DND-41 (cell line): Measurements from ENCODE around the gene PSRC1.

Source experiments
- ATAC-seq: fragments of 200-7000 bp; cut with Tn5 transposase; 3 replicates; pipeline ENCODE4 v1.9.1; 2021; ENCODE audit warnings: low read depth; ENCODE audit not compliant: insufficient read depth
- DNase-seq: peaks from one replicate; pipeline ENCODE4 v3.0.0-alpha.2; 2020
- H2AFZ ChIP-seq: 2 replicates; pipeline ENCODE4 v1.6.0; 2012; ENCODE audit warnings: low read depth, low read length
- H3K27ac ChIP-seq: 2 replicates; pipeline ENCODE4 v1.5.1; 2012; ENCODE audit warnings: low read length, inconsistent platforms
- H3K27me3 ChIP-seq: fragments of 200-600 bp; sonication (generic); 2 replicates; pipeline ENCODE4 v1.6.0; 2012; ENCODE audit warnings: low read length, mild to moderate bottlenecking, inconsistent platforms; ENCODE audit not compliant: insufficient read depth, poor library complexity
- H3K36me3 ChIP-seq: 2 replicates; pipeline ENCODE4 v1.5.1; 2012; ENCODE audit warnings: low read length, inconsistent platforms; ENCODE audit not compliant: insufficient read depth
- H3K4me1 ChIP-seq: 2 replicates; pipeline ENCODE4 v1.5.1; 2012; ENCODE audit warnings: mild to moderate bottlenecking, low read length; ENCODE audit not compliant: insufficient read depth
- H3K4me2 ChIP-seq: 2 replicates; pipeline ENCODE4 v1.6.0; 2012; ENCODE audit warnings: mild to moderate bottlenecking, moderate library complexity, low read length, inconsistent platforms; ENCODE audit not compliant: insufficient read depth
- H3K4me3 ChIP-seq, 2 experiments: fragments of 200-600 bp in 1 of 2; shearing (Covaris generic) in 1 of 2; 2 replicates each; pipeline ENCODE4 v1.5.1; 2012 to 2016; ENCODE audit warnings: inconsistent platforms in 2 of 2, low read length in 2 of 2, mild to moderate bottlenecking in 2 of 2, low read depth in 1 of 2, moderate library complexity in 1 of 2
- H3K79me2 ChIP-seq: 2 replicates; pipeline ENCODE4 v1.6.0; 2012; ENCODE audit warnings: low read length, inconsistent platforms; ENCODE audit not compliant: insufficient read depth
- H3K9ac ChIP-seq: 2 replicates; pipeline ENCODE4 v1.6.0; 2012; ENCODE audit warnings: low read depth, mild to moderate bottlenecking, inconsistent platforms, low read length, moderate library complexity
- H3K9me3 ChIP-seq: 2 replicates; pipeline ENCODE4 v1.5.1; 2012; ENCODE audit warnings: low read length, moderate library complexity, mild to moderate bottlenecking, inconsistent platforms; ENCODE audit not compliant: insufficient read depth, severe bottlenecking
- H4K20me1 ChIP-seq: 2 replicates; pipeline ENCODE4 v1.6.0; 2012; ENCODE audit warnings: low read length; ENCODE audit not compliant: insufficient read depth
- EZH2 ChIP-seq: IDR thresholded peaks from 3 replicates; pipeline ENCODE4 v1.6.1; 2012; ENCODE audit warnings: borderline replicate concordance, low read depth, mild to moderate bottlenecking, moderate library complexity, low read length, inconsistent platforms; ENCODE audit not compliant: severe bottlenecking
- TF ChIP-seq, protein P1 (sequence below): IDR thresholded peaks from 2 replicates; pipeline ENCODE4 v1.5.1; 2012; ENCODE audit warnings: borderline replicate concordance, low read length, moderate library complexity, mild to moderate bottlenecking; ENCODE audit not compliant: poor library complexity, severe bottlenecking; ENCODE audit errors: extremely low read depth

Gene PSRC1

DNA sequence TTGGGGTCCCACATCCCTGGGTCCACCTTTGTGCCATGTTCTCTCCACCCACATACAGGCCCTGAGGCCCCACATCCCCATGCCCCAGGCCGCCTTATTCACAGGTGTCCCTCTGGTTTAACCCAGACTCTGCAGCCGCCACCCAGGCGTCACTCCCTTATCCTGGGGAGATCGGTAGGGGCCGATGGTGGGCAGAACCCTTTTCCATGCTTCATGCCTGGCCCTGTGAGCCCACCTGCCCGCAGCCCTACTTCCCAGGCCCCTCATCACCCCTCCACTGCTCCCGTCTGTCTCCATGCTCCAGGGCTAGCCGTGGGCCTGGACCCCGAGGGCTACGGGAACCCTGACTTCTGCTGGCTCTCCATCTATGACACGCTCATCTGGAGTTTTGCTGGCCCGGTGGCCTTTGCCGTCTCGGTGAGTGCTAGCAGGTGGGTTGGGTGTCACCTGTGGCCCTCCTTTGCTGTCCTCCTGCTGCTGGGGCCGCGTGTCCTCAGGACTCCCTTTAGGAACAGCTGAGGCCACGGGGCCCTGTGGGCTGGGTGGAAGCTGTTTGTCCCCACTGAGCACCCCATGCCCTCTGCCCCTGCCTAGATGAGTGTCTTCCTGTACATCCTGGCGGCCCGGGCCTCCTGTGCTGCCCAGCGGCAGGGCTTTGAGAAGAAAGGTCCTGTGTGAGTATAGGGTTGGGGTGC lies 12.2 kb downstream of the PSRC1 start:
- Histone ChIP-seq H4K20me1 (no peaks in the 10 kb centered on the region), H3K79me2 (no peaks in the 10 kb centered on the region), H3K27ac (no peak overlapping the region), H3K4me3 (no peak overlapping the region), H3K4me1 (no peaks in the 10 kb centered on the region), H3K4me2 (no peak overlapping the region), H3K36me3 (no peaks in the 10 kb centered on the region; the same call in 1 of the 2 replicates), H3K9me3 (no peaks in the 10 kb centered on the region), H3K27me3 (no peaks in the 10 kb centered on the region), H2AFZ (no peak overlapping the region), H3K9ac (no peak overlapping the region)
- TF ChIP-seq EZH2, result no peak
- TF ChIP-seq, protein P1, sequence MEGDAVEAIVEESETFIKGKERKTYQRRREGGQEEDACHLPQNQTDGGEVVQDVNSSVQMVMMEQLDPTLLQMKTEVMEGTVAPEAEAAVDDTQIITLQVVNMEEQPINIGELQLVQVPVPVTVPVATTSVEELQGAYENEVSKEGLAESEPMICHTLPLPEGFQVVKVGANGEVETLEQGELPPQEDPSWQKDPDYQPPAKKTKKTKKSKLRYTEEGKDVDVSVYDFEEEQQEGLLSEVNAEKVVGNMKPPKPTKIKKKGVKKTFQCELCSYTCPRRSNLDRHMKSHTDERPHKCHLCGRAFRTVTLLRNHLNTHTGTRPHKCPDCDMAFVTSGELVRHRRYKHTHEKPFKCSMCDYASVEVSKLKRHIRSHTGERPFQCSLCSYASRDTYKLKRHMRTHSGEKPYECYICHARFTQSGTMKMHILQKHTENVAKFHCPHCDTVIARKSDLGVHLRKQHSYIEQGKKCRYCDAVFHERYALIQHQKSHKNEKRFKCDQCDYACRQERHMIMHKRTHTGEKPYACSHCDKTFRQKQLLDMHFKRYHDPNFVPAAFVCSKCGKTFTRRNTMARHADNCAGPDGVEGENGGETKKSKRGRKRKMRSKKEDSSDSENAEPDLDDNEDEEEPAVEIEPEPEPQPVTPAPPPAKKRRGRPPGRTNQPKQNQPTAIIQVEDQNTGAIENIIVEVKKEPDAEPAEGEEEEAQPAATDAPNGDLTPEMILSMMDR, result no peak
- ATAC-seq, result no peak
- DNase-seq, result no peak

DNA sequence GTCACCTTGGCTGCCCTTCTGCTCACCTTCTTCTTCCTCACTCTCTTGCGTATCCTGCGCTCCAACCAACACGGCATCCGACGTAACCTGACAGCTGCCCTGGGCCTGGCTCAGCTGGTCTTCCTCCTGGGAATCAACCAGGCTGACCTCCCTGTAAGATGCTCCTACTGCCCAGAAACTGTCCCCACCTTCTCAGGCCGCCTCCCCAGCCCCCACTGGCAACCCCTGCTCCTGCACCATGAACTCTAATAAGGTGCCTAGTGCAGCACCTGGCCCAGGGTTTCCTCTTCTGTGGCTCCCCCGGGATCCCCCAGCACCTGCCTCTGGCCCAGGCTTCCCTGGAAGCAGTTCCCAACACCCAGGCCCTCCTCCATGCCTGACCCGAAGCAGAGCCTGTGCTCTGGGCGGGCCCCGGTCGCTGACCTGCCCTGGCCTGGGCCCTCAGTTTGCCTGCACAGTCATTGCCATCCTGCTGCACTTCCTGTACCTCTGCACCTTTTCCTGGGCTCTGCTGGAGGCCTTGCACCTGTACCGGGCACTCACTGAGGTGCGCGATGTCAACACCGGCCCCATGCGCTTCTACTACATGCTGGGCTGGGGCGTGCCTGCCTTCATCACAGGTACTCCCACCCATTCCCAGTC lies 12.8 kb downstream of the PSRC1 start:
- DNase-seq, result no peak
- Histone ChIP-seq H3K9ac (no peak overlapping the region), H3K36me3 (no peaks in the 10 kb centered on the region; the same call in 1 of the 2 replicates), H3K4me2 (no peak overlapping the region), H3K27ac (no peak overlapping the region), H3K9me3 (no peaks in the 10 kb centered on the region), H3K4me3 (no peak overlapping the region), H3K4me1 (no peaks in the 10 kb centered on the region), H2AFZ (no peak overlapping the region), H3K79me2 (no peaks in the 10 kb centered on the region), H3K27me3 (no peaks in the 10 kb centered on the region), H4K20me1 (no peaks in the 10 kb centered on the region)
- TF ChIP-seq EZH2, result no peak
- no peak for ATAC-seq

DNA sequence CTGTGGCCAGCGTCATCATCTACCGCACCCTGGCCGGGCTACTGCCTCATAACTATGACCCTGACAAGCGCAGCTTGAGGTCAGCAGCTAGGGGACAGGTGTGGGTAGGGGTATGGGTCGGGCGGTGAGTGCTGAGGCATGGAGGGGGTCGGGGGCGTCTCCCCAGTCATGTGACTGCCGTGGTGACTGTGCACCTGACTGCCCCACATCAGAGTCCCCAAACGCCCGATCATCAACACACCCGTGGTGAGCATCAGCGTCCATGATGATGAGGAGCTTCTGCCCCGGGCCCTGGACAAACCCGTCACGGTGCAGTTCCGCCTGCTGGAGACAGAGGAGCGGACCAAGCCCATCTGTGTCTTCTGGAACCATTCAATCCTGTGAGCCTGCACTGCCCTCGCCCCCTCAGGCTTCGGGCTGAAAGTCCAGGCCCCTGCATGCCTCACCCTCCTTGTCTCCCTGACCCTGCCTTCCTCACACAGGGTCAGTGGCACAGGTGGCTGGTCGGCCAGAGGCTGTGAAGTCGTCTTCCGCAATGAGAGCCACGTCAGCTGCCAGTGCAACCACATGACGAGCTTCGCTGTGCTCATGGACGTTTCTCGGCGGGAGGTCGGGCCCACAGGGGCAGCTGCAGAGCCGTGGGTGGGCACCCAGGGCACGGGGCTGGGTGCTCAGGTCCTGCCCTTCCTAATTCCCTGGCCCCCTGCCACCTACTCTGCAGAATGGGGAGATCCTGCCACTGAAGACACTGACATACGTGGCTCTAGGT lies 13.5 kb downstream of the PSRC1 start:
- DNase-seq (no peak), ATAC-seq (no peak)
- Histone ChIP-seq H3K4me2 (no peak overlapping the region), H3K27me3 (no peaks in the 10 kb centered on the region), H3K4me1 (no peaks in the 10 kb centered on the region), H3K36me3 (no peaks in the 10 kb centered on the region; the same call in 1 of the 2 replicates), H4K20me1 (no peaks in the 10 kb centered on the region), H3K79me2 (no peaks in the 10 kb centered on the region), H3K9me3 (no peaks in the 10 kb centered on the region), H2AFZ (no peak overlapping the region), H3K4me3 (no peak overlapping the region), H3K27ac (no peak overlapping the region), H3K9ac (no peak overlapping the region)
- TF ChIP-seq, protein P1, result no peak
- no peak for TF ChIP-seq EZH2
